ENCODE measurements around the gene FUOM. TPM values are rescaled to one million over a fixed set of nuclear protein-coding genes. Genes with fewer than 3 reads are reported as not detected.

FUOM gene
- total and polyA plus RNA-seq, 9 of the 15 experiments (the other 6 are each of a cell fraction or from before 2014, with no cell fraction given), result 1.8 to 96.1 (median 27.0) TPM

GRCh38 chr10:133394064-133394663, 36.3 kb upstream of the FUOM start, which contains the start of gene MTG1 (continued):
- TF ChIP-seq ZKSCAN8 (CRISPR knock-in tag; IDR thresholded peaks at IDR 0.05) (no peak), ZFX (CRISPR knock-in tag; IDR thresholded peaks at IDR 0.05) (peak; percentile 78), SAFB2 (IDR thresholded peaks at IDR 0.05; ENCODE audit: borderline replicate concordance, low read depth, low read length, severe bottlenecking) (no peak), ZNF274 (IDR thresholded peaks at IDR 0.05; ENCODE audit: borderline replicate concordance, low read depth, low read length) (no peak), CBFA2T3 (IDR thresholded peaks at IDR 0.05) (0 out of 2 replicates have a peak, but pooled peaks have one; percentile 22), ZNF77 (CRISPR knock-in tag; IDR thresholded peaks at IDR 0.05) (no peak), ZNF830 (CRISPR knock-in tag; IDR thresholded peaks at IDR 0.05) (no peak), DIDO1 (tag; IDR thresholded peaks at IDR 0.05; ENCODE audit: low read depth) (peak; percentile 44; the same call in 1 of the 2 replicates), PPARD (CRISPR knock-in tag; IDR thresholded peaks at IDR 0.05) (no peak), CTCFL (IDR thresholded peaks at IDR 0.05; ENCODE audit: borderline replicate concordance, insufficient read depth, low read depth, low read length, poor library complexity, severe bottlenecking) (peak; percentile 75), PRPF4 (IDR thresholded peaks at IDR 0.05; ENCODE audit: insufficient read depth, low read depth, low read length, poor library complexity, severe bottlenecking) (no peak), DMBX1 (CRISPR knock-in tag; IDR thresholded peaks at IDR 0.05; ENCODE audit: borderline replicate concordance) (no peak), RNF219 (CRISPR knock-in tag; IDR thresholded peaks at IDR 0.05) (no peak), SPI1 (IDR thresholded peaks at IDR 0.05; ENCODE audit: borderline replicate concordance, low read depth, low read length) (no peak), ZNF24 (IDR thresholded peaks at IDR 0.05) (no peak), NCOA4 (IDR thresholded peaks at IDR 0.05; ENCODE audit: partially characterized antibody) (no peak), BDP1 (IDR thresholded peaks at IDR 0.05; ENCODE audit: insufficient read depth, insufficient read length) (no peak), GTF2F1 (IDR thresholded peaks at IDR 0.05; ENCODE audit: low read depth, low read length) (peak; percentile 77; the same call in 1 of the 2 replicates), ZBED1 (IDR thresholded peaks at IDR 0.05) (no peak), KLF1 (tag; IDR thresholded peaks at IDR 0.05) (peak; percentile 77; the same call in 1 of the 2 replicates), ZNF12 (CRISPR knock-in tag; IDR thresholded peaks at IDR 0.05) (no peak)
- TF ChIP-seq, protein P1, sequence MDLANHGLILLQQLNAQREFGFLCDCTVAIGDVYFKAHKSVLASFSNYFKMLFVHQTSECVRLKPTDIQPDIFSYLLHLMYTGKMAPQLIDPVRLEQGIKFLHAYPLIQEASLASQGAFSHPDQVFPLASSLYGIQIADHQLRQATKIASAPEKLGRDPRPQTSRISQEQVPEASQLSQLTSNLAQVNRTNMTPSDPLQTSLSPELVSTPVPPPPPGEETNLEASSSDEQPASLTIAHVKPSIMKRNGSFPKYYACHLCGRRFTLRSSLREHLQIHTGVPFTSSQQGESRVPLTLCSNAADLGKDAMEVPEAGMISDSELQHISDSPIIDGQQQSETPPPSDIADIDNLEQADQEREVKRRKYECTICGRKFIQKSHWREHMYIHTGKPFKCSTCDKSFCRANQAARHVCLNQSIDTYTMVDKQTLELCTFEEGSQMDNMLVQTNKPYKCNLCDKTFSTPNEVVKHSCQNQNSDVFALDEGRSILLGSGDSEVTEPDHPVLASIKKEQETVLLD (IDR thresholded peaks at IDR 0.05), result no peak; the same call in none of the 2 replicates
- TF ChIP-seq, protein P2, sequence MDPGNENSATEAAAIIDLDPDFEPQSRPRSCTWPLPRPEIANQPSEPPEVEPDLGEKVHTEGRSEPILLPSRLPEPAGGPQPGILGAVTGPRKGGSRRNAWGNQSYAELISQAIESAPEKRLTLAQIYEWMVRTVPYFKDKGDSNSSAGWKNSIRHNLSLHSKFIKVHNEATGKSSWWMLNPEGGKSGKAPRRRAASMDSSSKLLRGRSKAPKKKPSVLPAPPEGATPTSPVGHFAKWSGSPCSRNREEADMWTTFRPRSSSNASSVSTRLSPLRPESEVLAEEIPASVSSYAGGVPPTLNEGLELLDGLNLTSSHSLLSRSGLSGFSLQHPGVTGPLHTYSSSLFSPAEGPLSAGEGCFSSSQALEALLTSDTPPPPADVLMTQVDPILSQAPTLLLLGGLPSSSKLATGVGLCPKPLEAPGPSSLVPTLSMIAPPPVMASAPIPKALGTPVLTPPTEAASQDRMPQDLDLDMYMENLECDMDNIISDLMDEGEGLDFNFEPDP (CRISPR knock-in tag; IDR thresholded peaks at IDR 0.05), result no peak

Data from K562 (cell line).